GM12878 (cell line): ENCODE measurements around the gene MRPL18. TPM values are rescaled to one million over a fixed set of nuclear protein-coding genes. Genes with fewer than 3 reads are reported as not detected.

ENCODE experiments used
- ATAC-seq: fragments of 200-7000 bp; cut with Tn5 transposase; 3 replicates; pipeline ENCODE4 v1.9.1; 2020; ENCODE audit warnings: mild to moderate bottlenecking, moderate library complexity
- BruUV-seq: library from RNA; stranded (reverse); fragments of 400-500 nt; replicated peaks from 2 replicates; lab custom pipeline; 2021; lab: Mats Ljungman, UMichigan
- CTCF ChIA-PET: fragments of 300-600 bp; sonication (Branson Sonifier 250); formaldehyde crosslinking; extraction: SDS; loops from one replicate; lab custom pipeline; 2021; ENCODE audit warnings: inconsistent platforms; lab: Yijun Ruan, JAX
- POLR2A ChIA-PET: fragments of 350-600 bp; formaldehyde crosslinking; extraction: SDS; loops from one replicate; lab custom pipeline; 2021; ENCODE audit warnings: inconsistent platforms; lab: Charles Lee
- RAD21 ChIA-PET: fragments of 300-600 bp; sonication (Branson Sonifier 250); formaldehyde crosslinking; loops from one replicate; lab custom pipeline; 2023; ENCODE audit warnings: antibody characterized with exemption; ENCODE audit not compliant: unreplicated experiment; lab: Charles Lee
- SMC1A ChIA-PET: fragments of 300-600 bp; sonication (Branson Sonifier 250); formaldehyde crosslinking; loops from one replicate; lab custom pipeline; 2023; ENCODE audit not compliant: unreplicated experiment, uncharacterized antibody; lab: Charles Lee
- DNase-seq: peaks from one replicate; pipeline ENCODE4 v3.0.0-alpha.2; 2011; ENCODE audit warnings: low read depth, low spot score
- FAIRE-seq: peaks from 3 replicates; lab custom pipeline; 2011; peaks lifted over from hg19 to GRCh38; lab: Jason Lieb, UNC
- H2AFZ ChIP-seq: 2 replicates; pipeline ENCODE4 v1.6.0; 2011; ENCODE audit warnings: low read depth, low read length, control low read depth; ENCODE audit not compliant: control insufficient read depth
- H3K27ac ChIP-seq: 2 replicates; pipeline ENCODE4 v1.5.1; 2011; ENCODE audit warnings: control low read depth; ENCODE audit not compliant: control insufficient read depth, insufficient read depth
- H3K27me3 ChIP-seq, 2 experiments: replicated peaks in 1 of 2; 2 replicates each; pipeline versions ENCODE4 v1.6.0 to v1.6.1; 2011; ENCODE audit warnings: low read length in 1 of 2; ENCODE audit not compliant: control insufficient read depth in 2 of 2, insufficient read depth in 2 of 2
- H3K36me3 ChIP-seq, 2 experiments: 2 replicates each; pipeline ENCODE4 v1.5.1; 2011; ENCODE audit warnings: low read length in 1 of 2; ENCODE audit not compliant: control insufficient read depth in 2 of 2, insufficient read depth in 2 of 2
- H3K4me1 ChIP-seq: 2 replicates; pipeline ENCODE4 v1.6.1; 2011; ENCODE audit warnings: mild to moderate bottlenecking, low read length, moderate library complexity, mixed read lengths; ENCODE audit not compliant: control insufficient read depth, insufficient read depth
- H3K4me2 ChIP-seq: 2 replicates; pipeline ENCODE4 v1.6.0; 2011; ENCODE audit warnings: control low read depth; ENCODE audit not compliant: control insufficient read depth, insufficient read depth
- H3K4me3 ChIP-seq: fragments of 200-600 bp; sonication (generic); 2 replicates; pipeline ENCODE4 v1.5.1; 2016
- H3K79me2 ChIP-seq: 2 replicates; pipeline ENCODE4 v1.6.0; 2011; ENCODE audit warnings: low read length; ENCODE audit not compliant: control insufficient read depth, insufficient read depth
- H3K9ac ChIP-seq: 2 replicates; pipeline ENCODE4 v1.8.0; 2011; ENCODE audit warnings: low read length, control low read depth, mixed read lengths; ENCODE audit not compliant: control insufficient read depth, insufficient read depth
- H3K9me3 ChIP-seq: replicated peaks from 3 replicates; pipeline ENCODE4 v1.5.1; 2011; ENCODE audit warnings: mild to moderate bottlenecking, low read length; ENCODE audit not compliant: control insufficient read depth, insufficient read depth
- H4K20me1 ChIP-seq: 2 replicates; pipeline ENCODE4 v1.6.0; 2011; ENCODE audit not compliant: control insufficient read depth, insufficient read depth
- BACH1 ChIP-seq: fragments of 450-650 bp; IDR thresholded peaks from 2 replicates; pipeline ENCODE4 v1.6.1; 2017; ENCODE audit warnings: mild to moderate bottlenecking, borderline replicate concordance
- POLR2A ChIP-seq: IDR thresholded peaks from 2 replicates; pipeline ENCODE4 v1.6.1; 2011; ENCODE audit warnings: low read depth, mild to moderate bottlenecking, low read length
- WGBS: methylation state at CpG from one replicate; pipeline ENCODE4 v1.1.6; 2016; ENCODE audit warnings: low lambda C conversion rate; ENCODE audit not compliant: insufficient replicate concordance, insufficient coverage; ENCODE audit errors: missing lambda C conversion rate; 5-methylcytosine and 5-hydroxymethylcytosine counted together
- in situ Hi-C: fragments of 300-500 bp; cut with MboI; formaldehyde crosslinking; loops from 9 replicates; pipeline ENCODE4 v1.14.3; 2018; ENCODE audit warnings: mixed read lengths
- intact Hi-C: fragments of 100-400 bp; cut with micrococcal nuclease; formaldehyde crosslinking; loops from one replicate; pipeline ENCODE4 v1.14.2; 2022; ENCODE audit not compliant: unreplicated experiment
- polyA plus RNA-seq, 11 experiments: library from polyadenylated mRNA; depleted of rRNA in 4 of 11; unstranded in 6 of 11; stranded (reverse) in 5 of 11; fragments of >200 nt; fragmentation: Nextera tagmentation in 4 of 11; fragmentation: Illumina TruSeq in 1 of 11; extraction: Ambion mirVana in 4 of 11; extraction: Trizol in 1 of 11; gene quantifications; 1 replicate in 1 of 11; 2 replicates in 10 of 11; pipeline versions ENCODE4 v1.2.1 to v1.2.3, GENCODE V29; 2011 to 2016; ENCODE audit warnings: inconsistent platforms in 2 of 11, missing spikeins in 2 of 11, low read depth in 1 of 11
- total RNA-seq, 4 experiments: library from RNA; depleted of rRNA in 3 of 4; stranded (reverse); fragments of >200 nt in 3 of 4; fragmentation: Illumina TruSeq in 1 of 4; extraction: Trizol in 1 of 4; gene quantifications; 2 replicates each; pipeline versions ENCODE4 v1.2.1 to v1.2.3, GENCODE V29; 2013 to 2021
- TF ChIP-seq, protein P1 (sequence below): fragments of 450-650 bp; IDR thresholded peaks from 2 replicates; pipeline ENCODE4 v1.6.1; 2017; ENCODE audit warnings: mild to moderate bottlenecking, moderate library complexity

The MRPL18 gene
- total and polyA plus RNA-seq, 10 of the 15 experiments (the other 5 are each of a cell fraction or from before 2014, with no cell fraction given): 68.5 to 203 (median 116) TPM

DNA sequence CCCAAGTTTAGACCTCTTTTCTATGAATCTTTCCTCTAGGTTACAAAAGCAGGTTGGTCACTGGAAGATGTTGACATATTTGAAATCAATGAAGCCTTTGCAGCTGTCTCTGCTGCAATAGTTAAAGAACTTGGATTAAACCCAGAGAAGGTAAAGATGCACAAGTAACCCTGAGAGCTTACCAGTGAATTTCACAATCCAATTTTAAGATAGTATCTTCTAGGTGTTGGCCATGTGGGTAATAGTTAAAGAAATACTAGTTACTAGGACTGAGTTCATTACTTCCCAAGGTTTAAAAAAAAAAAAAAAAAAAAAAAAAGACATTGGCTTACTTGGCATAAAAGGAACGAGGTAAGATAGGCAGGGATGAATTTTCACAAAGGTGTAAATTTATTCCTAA, 12.1 kb upstream of the MRPL18 start (continued):
- TF ChIP-seq, protein P1, sequence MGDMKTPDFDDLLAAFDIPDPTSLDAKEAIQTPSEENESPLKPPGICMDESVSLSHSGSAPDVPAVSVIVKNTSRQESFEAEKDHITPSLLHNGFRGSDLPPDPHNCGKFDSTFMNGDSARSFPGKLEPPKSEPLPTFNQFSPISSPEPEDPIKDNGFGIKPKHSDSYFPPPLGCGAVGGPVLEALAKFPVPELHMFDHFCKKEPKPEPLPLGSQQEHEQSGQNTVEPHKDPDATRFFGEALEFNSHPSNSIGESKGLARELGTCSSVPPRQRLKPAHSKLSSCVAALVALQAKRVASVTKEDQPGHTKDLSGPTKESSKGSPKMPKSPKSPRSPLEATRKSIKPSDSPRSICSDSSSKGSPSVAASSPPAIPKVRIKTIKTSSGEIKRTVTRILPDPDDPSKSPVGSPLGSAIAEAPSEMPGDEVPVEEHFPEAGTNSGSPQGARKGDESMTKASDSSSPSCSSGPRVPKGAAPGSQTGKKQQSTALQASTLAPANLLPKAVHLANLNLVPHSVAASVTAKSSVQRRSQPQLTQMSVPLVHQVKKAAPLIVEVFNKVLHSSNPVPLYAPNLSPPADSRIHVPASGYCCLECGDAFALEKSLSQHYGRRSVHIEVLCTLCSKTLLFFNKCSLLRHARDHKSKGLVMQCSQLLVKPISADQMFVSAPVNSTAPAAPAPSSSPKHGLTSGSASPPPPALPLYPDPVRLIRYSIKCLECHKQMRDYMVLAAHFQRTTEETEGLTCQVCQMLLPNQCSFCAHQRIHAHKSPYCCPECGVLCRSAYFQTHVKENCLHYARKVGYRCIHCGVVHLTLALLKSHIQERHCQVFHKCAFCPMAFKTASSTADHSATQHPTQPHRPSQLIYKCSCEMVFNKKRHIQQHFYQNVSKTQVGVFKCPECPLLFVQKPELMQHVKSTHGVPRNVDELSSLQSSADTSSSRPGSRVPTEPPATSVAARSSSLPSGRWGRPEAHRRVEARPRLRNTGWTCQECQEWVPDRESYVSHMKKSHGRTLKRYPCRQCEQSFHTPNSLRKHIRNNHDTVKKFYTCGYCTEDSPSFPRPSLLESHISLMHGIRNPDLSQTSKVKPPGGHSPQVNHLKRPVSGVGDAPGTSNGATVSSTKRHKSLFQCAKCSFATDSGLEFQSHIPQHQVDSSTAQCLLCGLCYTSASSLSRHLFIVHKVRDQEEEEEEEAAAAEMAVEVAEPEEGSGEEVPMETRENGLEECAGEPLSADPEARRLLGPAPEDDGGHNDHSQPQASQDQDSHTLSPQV: no peak

DNA sequence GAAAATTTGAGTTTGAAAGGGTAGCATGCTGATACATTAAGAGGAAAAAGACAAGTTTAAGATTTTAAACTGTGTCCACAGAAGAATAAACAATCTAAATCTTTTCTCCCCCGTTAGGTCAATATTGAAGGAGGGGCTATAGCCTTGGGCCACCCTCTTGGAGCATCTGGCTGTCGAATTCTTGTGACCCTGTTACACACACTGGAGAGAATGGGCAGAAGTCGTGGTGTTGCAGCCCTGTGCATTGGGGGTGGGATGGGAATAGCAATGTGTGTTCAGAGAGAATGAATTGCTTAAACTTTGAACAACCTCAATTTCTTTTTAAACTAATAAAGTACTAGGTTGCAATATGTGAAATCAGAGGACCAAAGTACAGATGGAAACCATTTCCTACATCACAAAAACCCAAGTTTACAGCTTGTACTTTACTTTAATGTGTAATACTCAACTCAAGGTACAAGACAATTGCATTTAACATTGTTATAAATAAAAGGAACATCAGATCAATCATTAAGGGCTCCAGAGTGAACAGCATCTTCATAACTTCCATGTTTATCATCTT, 11.6 kb upstream of the MRPL18 start:
- CTCF ChIA-PET: no interaction called here

More for the DNA sequence above, 11.6 kb upstream of the MRPL18 start:
- BruUV-seq: TSS peak; percentile 48
- FAIRE-seq: no peak
- no peak for ATAC-seq
- ChIA-PET RAD21 (no interaction called here), POLR2A (interaction anchor here (0.6 to 0.9 kb wide), 3 partner anchors 10 to 44 kb away, joined by 3 to 4 read pairs (median 3); no protein-coding TSS in a partner anchor), SMC1A (interaction anchor here (1.0 to 5.2 kb wide), 2 partner anchors 13 to 14 kb away, joined by 3 to 28 read pairs; partner anchors contain the start of gene MRPL18)
- H3K9ac ChIP-seq: no peak overlapping the region
- H3K4me3 ChIP-seq: no peak overlapping the region
- H3K27ac ChIP-seq: no peak overlapping the region
- H3K4me1 ChIP-seq: no peaks in the 10 kb centered on the region
- no peak for DNase-seq
- no peak for TF ChIP-seq BACH1
- TF ChIP-seq POLR2A: peak; percentile 32; the same call in 1 of the 2 replicates
- in situ Hi-C loops (no loop called here), intact Hi-C loops (no loop called here)
- no peak overlapping the region for H2AFZ ChIP-seq
- peaks cover 4% of the 10 kb centered on the region for H3K79me2 ChIP-seq
- no peaks in the 10 kb centered on the region for H3K27me3 ChIP-seq
- 80% methylated on average over 3 of the region's 3 CpGs for WGBS
- H3K9me3 ChIP-seq: no peaks in the 10 kb centered on the region
- no peak overlapping the region for H3K4me2 ChIP-seq
- H4K20me1 ChIP-seq: no peaks in the 10 kb centered on the region
- peaks cover 5 to 52% of the 10 kb centered on the region in 2 experiments for H3K36me3 ChIP-seq
